Thoracic aorta (tissue), 2 donors: ENCODE results near the gene LBX2. TPM values are rescaled to one million over a fixed set of nuclear protein-coding genes. Genes with fewer than 3 reads are reported as not detected.

Source experiments
- ATAC-seq: fragments of 150-250 bp; one replicate; pipeline ENCODE4 v1.8.0; 2017; ENCODE audit warnings: low read depth; ENCODE audit not compliant: insufficient number of reproducible peaks, low FRiP score
- DNase-seq: peaks from one replicate; pipeline ENCODE4 v3.0.0-alpha.2; 2020; ENCODE audit warnings: low spot score
- H3K27ac ChIP-seq, 2 donors: fragments of 200-600 bp; sonication (generic); 1 replicate in 1 of 2; 2 replicates in 1 of 2; pipeline ENCODE4 v1.5.1; 2016; ENCODE audit warnings: mild to moderate bottlenecking in 2 of 2, moderate library complexity in 2 of 2
- H3K27me3 ChIP-seq: fragments of 200-600 bp; sonication (generic); replicated peaks from 2 replicates; pipeline ENCODE4 v1.6.0; 2016; ENCODE audit warnings: mild to moderate bottlenecking; ENCODE audit not compliant: insufficient read depth
- H3K36me3 ChIP-seq: fragments of 200-600 bp; sonication (generic); one replicate; pipeline ENCODE4 v1.5.1; 2016
- H3K4me1 ChIP-seq, 2 donors: fragments of 200-600 bp; sonication (generic); 1 replicate in 1 of 2; 2 replicates in 1 of 2; pipeline versions ENCODE4 v1.5.1 to v1.6.0; 2016; ENCODE audit warnings: low read depth in 2 of 2, mild to moderate bottlenecking in 1 of 2; ENCODE audit not compliant: control insufficient read depth in 1 of 2
- H3K4me3 ChIP-seq: fragments of 200-600 bp; sonication (generic); 2 replicates; pipeline ENCODE4 v1.5.1; 2016; ENCODE audit warnings: mild to moderate bottlenecking
- H3K9me3 ChIP-seq: fragments of 200-600 bp; sonication (generic); 2 replicates; pipeline ENCODE4 v1.5.1; 2016
- CTCF ChIP-seq: fragments of 200-600 bp; sonication (generic); IDR thresholded peaks from one replicate; pipeline ENCODE4 v1.5.1; 2019; ENCODE audit warnings: antibody characterized with exemption
- total RNA-seq, 2 donors: library from RNA; depleted of rRNA; stranded (reverse); fragments of >200 nt; gene quantifications; one replicate each; pipeline versions ENCODE4 v1.1.0 to v1.2.3, GENCODE V29; 2016

The LBX2 gene
- total RNA-seq, 2 donors from 2014 or later: 0.54 to 0.71 TPM

- Histone ChIP-seq H3K9me3 (no peaks in the 10 kb centered on the region), H3K27me3 (peaks cover 64% of the 10 kb centered on the region), H3K4me1 (peaks cover 8 to 29% of the 10 kb centered on the region in 2 donors), H3K36me3 (no peaks in the 10 kb centered on the region), H3K27ac (no peak overlapping the region), H3K4me3 (peak overlapping the region; percentile 51)
- no peak for ATAC-seq
- DNase-seq: no peak
- TF ChIP-seq CTCF: no peak
Observed at GRCh38 chr2:74515981-74516633, 16.7 kb upstream of the LBX2 start.

DNA sequence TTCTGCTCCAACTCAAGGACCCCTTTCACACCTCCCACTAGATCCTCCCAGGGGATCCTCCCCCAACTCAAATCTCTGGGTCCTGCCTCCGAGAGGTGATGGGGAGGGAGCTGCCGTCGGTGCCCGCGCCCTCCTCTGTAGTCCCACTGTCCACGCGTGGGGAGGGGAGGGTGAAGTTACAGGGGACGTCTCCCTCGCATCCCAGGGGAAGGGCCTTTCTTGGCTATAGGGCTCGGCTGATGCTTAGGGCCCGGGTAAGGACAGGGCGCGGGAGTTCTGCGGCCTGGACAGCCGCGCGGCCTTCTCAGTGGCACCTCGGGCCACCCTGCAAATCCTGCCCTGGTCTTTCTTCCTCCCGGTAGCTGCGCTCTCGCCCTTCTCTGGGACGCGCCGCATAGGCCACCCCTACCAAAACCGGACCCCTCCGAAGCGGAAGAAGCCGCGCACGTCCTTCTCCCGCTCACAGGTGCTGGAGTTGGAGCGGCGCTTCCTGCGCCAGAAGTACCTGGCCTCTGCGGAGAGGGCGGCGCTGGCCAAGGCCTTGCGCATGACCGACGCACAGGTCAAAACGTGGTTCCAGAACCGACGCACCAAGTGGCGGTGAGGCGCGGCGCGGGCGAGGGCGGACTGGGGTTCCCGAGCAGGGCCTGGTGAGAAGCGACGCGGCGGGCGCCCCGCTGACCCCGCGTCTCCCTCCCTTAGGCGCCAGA lies 16.0 kb upstream of the LBX2 start:
- Histone ChIP-seq H3K9me3 (no peaks in the 10 kb centered on the region), H3K27ac (no peak overlapping the region), H3K36me3 (no peaks in the 10 kb centered on the region), H3K4me3 (peak overlapping the region; percentile 51), H3K27me3 (peaks cover 64% of the 10 kb centered on the region), H3K4me1 (peaks cover 8 to 29% of the 10 kb centered on the region in 2 donors)
- ATAC-seq (no peak), DNase-seq (no peak)
- TF ChIP-seq CTCF: no peak

DNA sequence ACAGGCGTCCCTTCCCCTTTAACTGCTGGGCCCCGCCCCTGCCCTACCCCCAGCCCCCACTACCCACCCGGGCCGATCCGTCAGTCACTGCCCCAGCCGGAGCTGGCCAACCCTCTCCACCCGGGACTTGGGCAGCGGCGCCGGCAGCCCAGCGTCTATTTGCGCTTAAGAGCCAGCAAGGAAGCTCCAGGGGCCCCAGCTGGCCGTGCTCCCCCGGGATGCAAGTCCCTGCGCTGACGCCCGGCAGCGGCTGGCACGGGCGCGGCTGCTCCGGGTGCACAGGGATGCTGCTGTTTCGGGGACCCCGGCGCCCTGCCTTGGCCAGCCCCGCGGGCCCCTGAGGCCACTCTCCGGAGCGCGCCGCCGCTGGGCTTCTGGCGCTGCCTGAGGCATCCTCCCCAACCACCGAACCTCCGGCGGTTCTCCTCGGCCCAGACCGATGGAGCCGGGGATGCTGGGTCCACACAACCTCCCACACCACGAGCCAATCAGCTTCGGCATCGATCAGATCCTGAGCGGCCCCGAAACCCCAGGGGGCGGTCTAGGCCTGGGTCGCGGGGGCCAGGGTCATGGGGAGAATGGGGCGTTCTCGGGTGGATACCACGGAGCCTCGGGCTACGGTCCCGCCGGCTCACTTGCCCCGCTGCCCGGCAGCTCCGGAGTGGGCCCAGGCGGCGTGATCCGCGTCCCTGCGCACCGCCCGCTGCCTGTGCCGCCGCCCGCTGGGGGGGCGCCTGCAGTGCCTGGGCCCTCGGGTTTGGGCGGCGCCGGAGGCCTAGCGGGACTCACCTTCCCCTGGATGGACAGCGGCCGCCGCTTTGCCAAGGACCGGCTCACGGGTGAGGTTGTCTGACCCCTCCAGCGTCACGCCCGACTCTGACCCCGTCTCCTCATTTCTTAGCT lies 15.2 kb upstream of the LBX2 start, which contains the start of gene TLX2:
Gene TLX2, plus strand, starts transcription at position 83 of the 903 bp plus-strand sequence. Its CDS starts 357 bp downstream, at position 440.
- Histone ChIP-seq H3K36me3 (no peaks in the 10 kb centered on the region), H3K9me3 (no peaks in the 10 kb centered on the region), H3K4me3 (peak within 1 kb of the TSS; percentile 50), H3K27ac (no peak within 1 kb of the TSS), H3K27me3 (peaks cover 64% of the 10 kb centered on the region), H3K4me1 (peaks cover 8 to 29% of the 10 kb centered on the region in 2 donors)
- ATAC-seq: no peak
- TF ChIP-seq CTCF: no peak
- no peak for DNase-seq

GRCh38 chr2:74513605-74514367 lies 14.4 kb upstream of the LBX2 start:
- ATAC-seq (no peak), DNase-seq (no peak)
- Histone ChIP-seq H3K9me3 (no peaks in the 10 kb centered on the region), H3K4me1 (peaks cover 8 to 29% of the 10 kb centered on the region in 2 donors), H3K4me3 (peak overlapping the region; percentile 50), H3K27ac (no peak overlapping the region), H3K27me3 (peaks cover 59% of the 10 kb centered on the region), H3K36me3 (no peaks in the 10 kb centered on the region)
- TF ChIP-seq CTCF: no peak
